ENCODE measurements around the gene RETREG3. TPM values are rescaled to one million over a fixed set of nuclear protein-coding genes. Genes with fewer than 3 reads are reported as not detected.

RETREG3 gene
- total RNA-seq, 2 experiments from 2014 or later, result 28.3 to 30.9 TPM

Other genes starting within 250 kb of the RETREG3 start
- gene STAT3, start 220.9 kb downstream of the RETREG3 start, total RNA-seq, result 100 to 1,000 TPM; 332 to 345 TPM
- 1 to 10 TPM; 4.2 to 4.4 TPM for gene CAVIN1, start 186.1 kb downstream of the RETREG3 start, total RNA-seq
- 10 to 100 TPM; 13.3 to 15.9 TPM for gene ATP6V0A1, start 150.5 kb downstream of the RETREG3 start, total RNA-seq
- gene NAGLU, start 73.1 kb downstream of the RETREG3 start, total RNA-seq, result 10 to 100 TPM in 1 of 2 experiments, 1 to 10 TPM in 1; 9.7 to 12.5 TPM
- under 1 TPM; 0.35 to 0.41 TPM for gene HSD17B1, start 56.5 kb downstream of the RETREG3 start, total RNA-seq
- gene COASY, start 47.2 kb downstream of the RETREG3 start, total RNA-seq, result 100 to 1,000 TPM in 1 of 2 experiments, 10 to 100 TPM in 1; 83.3 to 105 TPM
- gene MLX, start 42.3 kb downstream of the RETREG3 start, total RNA-seq, result 10 to 100 TPM; 38.7 to 40.7 TPM
- 10 to 100 TPM; 27.0 to 28.9 TPM for gene PSMC3IP, start 31.6 kb downstream of the RETREG3 start, total RNA-seq
- 100 to 1,000 TPM in 1 of 2 experiments, 10 to 100 TPM in 1; 76.1 to 102 TPM for gene TUBG1, start 309 bp upstream of the RETREG3 start, total RNA-seq
- gene TUBG2, start 49.9 kb upstream of the RETREG3 start, total RNA-seq, result 1 to 10 TPM; 9.0 to 9.2 TPM
- gene PLEKHH3, start 67.6 kb upstream of the RETREG3 start, total RNA-seq, result under 1 TPM; 0.73 to 0.97 TPM
- gene CCR10, start 72.5 kb upstream of the RETREG3 start, total RNA-seq, result under 1 TPM; 0.18 to 0.37 TPM
- gene CNTNAP1, start 73.2 kb upstream of the RETREG3 start, total RNA-seq, result 1 to 10 TPM; 1.2 to 1.4 TPM
- 10 to 100 TPM; 28.6 to 29.5 TPM for gene EZH1, start 135.7 kb upstream of the RETREG3 start, total RNA-seq
- gene RAMP2, start 151.9 kb upstream of the RETREG3 start, total RNA-seq, result not detected
- gene VPS25, start 164.1 kb upstream of the RETREG3 start, total RNA-seq, result 10 to 100 TPM; 62.5 to 64.0 TPM
- under 1 TPM; 0.42 to 0.64 TPM for gene WNK4, start 171.2 kb upstream of the RETREG3 start, total RNA-seq
- 10 to 100 TPM; 30.1 to 31.4 TPM for gene COA3, start 189.3 kb upstream of the RETREG3 start, total RNA-seq
- gene CNTD1, start 189.5 kb upstream of the RETREG3 start, total RNA-seq, result not detected
- 100 to 1,000 TPM in 1 of 2 experiments, 10 to 100 TPM in 1; 69.1 to 101 TPM for gene BECN1, start 214.9 kb upstream of the RETREG3 start, total RNA-seq
- 100 to 1,000 TPM; 116 to 118 TPM for gene PSME3, start 224.0 kb upstream of the RETREG3 start, total RNA-seq
- gene AOC2, start 235.2 kb upstream of the RETREG3 start, total RNA-seq, result 1 to 10 TPM; 1.7 to 1.9 TPM
- 1 to 10 TPM; 1.2 to 2.0 TPM for gene AOC3, start 241.8 kb upstream of the RETREG3 start, total RNA-seq

All from activated CD4-positive, alpha-beta T cell treated with anti-CD3 and anti-CD28 coated beads for 36 hours (primary cell).